GM10248 (cell line): ENCODE data around the gene PLEKHB1.

ENCODE experiments used
- CTCF ChIA-PET: fragments of 300-600 bp; sonication (Branson Sonifier 250); formaldehyde crosslinking; extraction: SDS; loops from one replicate; lab custom pipeline; 2021; ENCODE audit warnings: antibody characterized with exemption; lab: Yijun Ruan, JAX
- POLR2A ChIA-PET: fragments of 350-650 bp; sonication (Branson Sonifier 250); formaldehyde crosslinking; extraction: SDS; loops from one replicate; lab custom pipeline; 2020; ENCODE audit warnings: antibody characterized with exemption; lab: Yijun Ruan, JAX
- DNase-seq: peaks from one replicate; pipeline ENCODE4 v3.0.0; 2012; ENCODE audit errors: extremely low spot score
- CTCF ChIP-seq: IDR thresholded peaks from 2 replicates; pipeline ENCODE4 v1.5.1; 2012; ENCODE audit warnings: mild to moderate bottlenecking, low read depth; ENCODE audit errors: extremely low read depth, missing control alignments, control extremely low read depth

The PLEKHB1 gene

GRCh38 chr11:73645972-73646631 lies at the start of gene PLEKHB1:
TSS of gene PLEKHB1 (plus strand) at chr11:73646581. CDS start at chr11:73646609, 28 bp downstream.
- no peak for TF ChIP-seq CTCF
- POLR2A ChIA-PET, result no interaction called here
- DNase-seq, result no peak
- CTCF ChIA-PET, result interaction anchor here (1.2 to 7.5 kb wide), 3 partner anchors 10 to 20 kb away, joined by 3 to 75 read pairs (median 48); no protein-coding TSS in a partner anchor

GRCh38 chr11:73597336-73597955 lies 48.9 kb upstream of the PLEKHB1 start:
- CTCF ChIA-PET, result interaction anchor here (0.8 kb wide), 1 partner anchor 16 kb away, joined by 3 read pairs; no protein-coding TSS in a partner anchor
- POLR2A ChIA-PET, result no interaction called here

DNA sequence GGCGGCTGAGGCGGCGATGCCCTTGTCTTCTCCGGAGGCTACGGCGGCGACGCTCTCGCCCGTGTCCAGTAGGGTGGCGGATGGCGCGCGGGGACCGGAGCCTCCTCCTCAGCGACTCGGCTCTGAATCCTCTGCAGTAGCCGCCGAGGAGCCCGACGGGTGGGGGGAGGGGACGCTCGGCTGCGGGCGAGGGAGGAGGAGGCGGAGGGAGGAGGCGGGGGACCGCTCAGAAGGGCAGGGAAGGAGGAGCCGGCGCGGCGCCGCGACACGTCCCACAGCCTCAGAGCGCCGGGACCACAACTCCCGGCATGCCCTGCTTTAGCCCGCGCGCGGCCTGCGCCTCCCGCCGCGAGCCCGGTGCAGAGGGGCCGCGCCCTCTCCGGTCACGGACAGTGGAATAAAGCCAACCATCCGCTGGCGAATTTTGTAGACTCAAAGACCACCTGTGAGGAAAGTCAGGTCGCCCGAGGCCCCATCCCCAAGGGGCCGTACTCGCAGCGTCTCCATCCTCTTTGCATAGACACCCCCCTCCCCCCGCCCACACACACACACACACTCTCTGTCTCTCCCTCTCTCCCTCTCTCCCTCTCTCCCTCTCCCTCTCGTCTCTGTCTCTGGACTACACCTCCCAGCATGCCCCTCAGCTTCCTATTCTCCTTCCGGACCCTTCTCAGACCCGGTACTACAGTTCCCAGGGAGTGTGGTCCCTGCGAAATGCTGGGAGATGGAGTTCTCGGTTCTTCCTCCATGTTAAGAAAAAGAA lies 48.2 kb upstream of the PLEKHB1 start, which contains the start of gene FAM168A:
TSS of gene FAM168A (minus strand) at position 157 of the 763 bp plus-strand sequence. CDS start 129,638 bp downstream, outside the sequence.
- DNase-seq, result peak; percentile 96
- peak; percentile 18 for TF ChIP-seq CTCF
- ChIA-PET CTCF (interaction anchor here (0.7 to 3.9 kb wide), 5 partner anchors 9 to 27 kb away, joined by 3 to 12 read pairs (median 3); no protein-coding TSS in a partner anchor), POLR2A (no interaction called here)

More at GRCh38 chr11:73597336-73597955, 48.9 kb upstream of the PLEKHB1 start:
- DNase-seq, result no peak
- no peak for TF ChIP-seq CTCF

GRCh38 chr11:73598719-73599379 lies 47.5 kb upstream of the PLEKHB1 start:
- TF ChIP-seq CTCF, result no peak
- ChIA-PET POLR2A (no interaction called here), CTCF (interaction anchor here (0.7 to 3.9 kb wide), 6 partner anchors 9 to 27 kb away, joined by 3 to 12 read pairs (median 3); no protein-coding TSS in a partner anchor)
- no peak for DNase-seq

DNA sequence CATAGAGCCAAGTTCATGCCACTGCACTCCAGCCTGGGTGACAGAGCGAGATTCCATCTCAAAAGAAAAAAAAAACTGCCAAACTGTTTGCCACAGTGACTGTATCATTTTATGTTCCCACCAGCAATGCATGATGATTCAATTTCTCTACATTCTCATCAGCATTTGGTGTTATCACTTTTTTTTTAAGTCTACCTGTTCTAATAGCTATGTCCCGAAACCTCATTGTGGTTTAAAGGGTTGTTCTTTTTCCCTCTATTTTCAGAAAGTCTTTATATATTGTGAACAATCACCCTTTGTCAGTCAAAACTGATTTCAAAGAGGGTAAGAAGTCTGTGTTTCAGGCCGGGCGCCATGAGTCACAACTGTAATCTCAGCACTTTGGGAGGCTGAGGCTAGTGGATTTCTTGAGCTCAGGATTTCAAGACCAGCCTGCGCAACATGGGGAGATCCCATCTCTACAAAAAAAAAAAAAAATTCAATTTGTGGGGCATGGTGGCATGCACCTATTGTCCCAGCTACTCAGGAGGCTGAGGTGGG lies 33.7 kb upstream of the PLEKHB1 start:
- POLR2A ChIA-PET, result no interaction called here

More for the DNA sequence above, 33.7 kb upstream of the PLEKHB1 start:
- CTCF ChIA-PET, result interaction anchor here (4.9 kb wide), 1 partner anchor 13 kb away, joined by 26 read pairs; no protein-coding TSS in a partner anchor
- DNase-seq, result no peak
- no peak for TF ChIP-seq CTCF
